DOHH2 (cell line): ENCODE results near the gene PCDHA4.

Source experiments
- H3F3A ChIP-seq: fragments of 200-600 bp; sonication (generic), shearing (Covaris generic); 2 replicates; pipeline ENCODE4 v1.6.0; 2016; ENCODE audit warnings: antibody characterized with exemption, mild to moderate bottlenecking; ENCODE audit not compliant: control insufficient read depth, insufficient read depth
- H3K27ac ChIP-seq: fragments of 200-600 bp; sonication (generic); 2 replicates; pipeline ENCODE4 v1.5.1; 2014; ENCODE audit warnings: low read depth, mild to moderate bottlenecking, low read length, moderate library complexity
- H3K27me3 ChIP-seq: fragments of 200-600 bp; sonication (generic); 2 replicates; pipeline ENCODE4 v1.6.1; 2014; ENCODE audit warnings: mild to moderate bottlenecking, low read length, mixed read lengths; ENCODE audit not compliant: control insufficient read depth
- H3K36me3 ChIP-seq: fragments of 200-600 bp; sonication (generic); 2 replicates; pipeline ENCODE4 v1.6.1; 2014; ENCODE audit warnings: mild to moderate bottlenecking, low read length, moderate library complexity, mixed read lengths; ENCODE audit not compliant: control insufficient read depth
- H3K4me1 ChIP-seq: fragments of 200-600 bp; sonication (generic); 2 replicates; pipeline ENCODE4 v1.6.1; 2014; ENCODE audit warnings: mild to moderate bottlenecking, low read length, mixed read lengths; ENCODE audit not compliant: control insufficient read depth
- H3K4me2 ChIP-seq: fragments of 200-600 bp; sonication (generic); 2 replicates; pipeline ENCODE4 v1.6.0; 2014; ENCODE audit warnings: mild to moderate bottlenecking, low read length, moderate library complexity
- H3K4me3 ChIP-seq: fragments of 200-600 bp; sonication (generic); 2 replicates; pipeline ENCODE4 v1.5.1; 2014; ENCODE audit warnings: mild to moderate bottlenecking, low read length, mixed read lengths
- H3K79me2 ChIP-seq: fragments of 200-600 bp; sonication (generic); 2 replicates; pipeline ENCODE4 v1.6.1; 2014; ENCODE audit warnings: mild to moderate bottlenecking, low read length, mixed read lengths; ENCODE audit not compliant: control insufficient read depth
- H3K9me2 ChIP-seq: fragments of 200-600 bp; sonication (generic); replicated peaks from 2 replicates; pipeline ENCODE4 v1.6.1; 2014; ENCODE audit warnings: mild to moderate bottlenecking, low read length, mixed read lengths; ENCODE audit not compliant: control insufficient read depth
- H3K9me3 ChIP-seq: fragments of 200-600 bp; sonication (generic); 2 replicates; pipeline ENCODE4 v1.6.1; 2014; ENCODE audit warnings: antibody characterized with exemption, low read length, mixed read lengths; ENCODE audit not compliant: control insufficient read depth, insufficient read depth
- H4K20me1 ChIP-seq: fragments of 200-600 bp; sonication (generic); 2 replicates; pipeline ENCODE4 v1.6.0; 2014; ENCODE audit warnings: low read depth, mild to moderate bottlenecking, antibody characterized with exemption, low read length, moderate library complexity; ENCODE audit not compliant: control insufficient read depth, insufficient read depth
- EZH2phosphoT487 ChIP-seq: fragments of 200-600 bp; sonication (generic); IDR thresholded peaks from 2 replicates; pipeline ENCODE4 v1.6.1; 2017; ENCODE audit warnings: borderline replicate concordance, mild to moderate bottlenecking, antibody characterized with exemption, low read length, moderate library complexity, mixed read lengths
- TF ChIP-seq, protein P1 (sequence below): fragments of 200-600 bp; sonication (generic); IDR thresholded peaks from one replicate; pipeline ENCODE4 v1.5.1; 2014; ENCODE audit warnings: antibody characterized with exemption, mild to moderate bottlenecking, low read depth, low read length; ENCODE audit not compliant: poor library complexity, severe bottlenecking

Gene PCDHA4

DNA sequence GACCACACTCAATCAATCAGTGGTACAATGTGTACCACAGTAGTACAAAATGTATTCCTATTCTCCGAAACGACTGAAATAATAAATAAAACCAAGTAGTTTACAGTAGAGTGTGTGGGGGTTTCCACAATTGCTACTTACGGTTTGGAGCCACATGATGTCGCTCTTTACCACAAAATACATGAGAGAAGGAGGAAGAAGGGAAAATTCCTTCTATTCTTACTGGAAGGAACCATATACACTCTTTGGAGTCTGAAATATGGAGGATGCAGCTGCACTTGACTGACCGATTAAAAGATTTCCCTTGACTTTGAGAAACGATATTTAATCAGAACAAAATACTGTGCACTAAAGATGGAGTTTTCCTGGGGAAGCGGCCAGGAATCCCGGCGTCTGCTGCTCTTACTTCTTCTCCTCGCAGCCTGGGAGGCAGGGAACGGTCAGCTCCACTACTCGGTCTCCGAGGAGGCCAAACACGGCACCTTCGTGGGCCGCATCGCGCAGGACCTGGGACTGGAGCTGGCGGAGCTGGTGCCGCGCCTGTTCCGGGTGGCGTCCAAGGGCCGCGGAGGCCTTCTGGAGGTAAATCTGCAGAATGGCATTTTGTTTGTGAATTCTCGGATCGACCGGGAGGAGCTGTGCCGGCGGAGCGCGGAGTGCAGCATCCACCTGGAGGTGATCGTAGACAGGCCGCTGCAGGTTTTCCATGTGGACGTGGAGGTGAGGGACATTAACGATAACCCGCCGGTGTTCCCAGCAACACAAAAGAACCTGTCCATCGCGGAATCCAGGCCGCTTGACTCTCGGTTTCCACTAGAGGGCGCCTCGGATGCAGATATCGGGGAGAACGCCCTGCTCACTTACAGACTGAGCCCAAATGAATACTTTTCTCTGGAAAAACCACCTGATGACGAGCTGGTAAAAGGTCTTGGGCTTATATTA, at the start of gene PCDHA4:
Gene PCDHA4, plus strand, starts transcription at position 235 of the 942 bp plus-strand sequence.
- Histone ChIP-seq H3F3A (no peaks in the 10 kb centered on the region), H3K27ac (no peak within 1 kb of the TSS), H4K20me1 (no peaks in the 10 kb centered on the region), H3K9me3 (no peaks in the 10 kb centered on the region), H3K79me2 (no peaks in the 10 kb centered on the region), H3K4me3 (no peak within 1 kb of the TSS), H3K4me2 (no peak within 1 kb of the TSS), H3K27me3 (no peaks in the 10 kb centered on the region), H3K4me1 (no peaks in the 10 kb centered on the region), H3K9me2 (no peaks in the 10 kb centered on the region), H3K36me3 (no peaks in the 10 kb centered on the region)
- TF ChIP-seq EZH2phosphoT487, result no peak
- TF ChIP-seq, protein P1, sequence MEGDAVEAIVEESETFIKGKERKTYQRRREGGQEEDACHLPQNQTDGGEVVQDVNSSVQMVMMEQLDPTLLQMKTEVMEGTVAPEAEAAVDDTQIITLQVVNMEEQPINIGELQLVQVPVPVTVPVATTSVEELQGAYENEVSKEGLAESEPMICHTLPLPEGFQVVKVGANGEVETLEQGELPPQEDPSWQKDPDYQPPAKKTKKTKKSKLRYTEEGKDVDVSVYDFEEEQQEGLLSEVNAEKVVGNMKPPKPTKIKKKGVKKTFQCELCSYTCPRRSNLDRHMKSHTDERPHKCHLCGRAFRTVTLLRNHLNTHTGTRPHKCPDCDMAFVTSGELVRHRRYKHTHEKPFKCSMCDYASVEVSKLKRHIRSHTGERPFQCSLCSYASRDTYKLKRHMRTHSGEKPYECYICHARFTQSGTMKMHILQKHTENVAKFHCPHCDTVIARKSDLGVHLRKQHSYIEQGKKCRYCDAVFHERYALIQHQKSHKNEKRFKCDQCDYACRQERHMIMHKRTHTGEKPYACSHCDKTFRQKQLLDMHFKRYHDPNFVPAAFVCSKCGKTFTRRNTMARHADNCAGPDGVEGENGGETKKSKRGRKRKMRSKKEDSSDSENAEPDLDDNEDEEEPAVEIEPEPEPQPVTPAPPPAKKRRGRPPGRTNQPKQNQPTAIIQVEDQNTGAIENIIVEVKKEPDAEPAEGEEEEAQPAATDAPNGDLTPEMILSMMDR, result peak; percentile 59

DNA sequence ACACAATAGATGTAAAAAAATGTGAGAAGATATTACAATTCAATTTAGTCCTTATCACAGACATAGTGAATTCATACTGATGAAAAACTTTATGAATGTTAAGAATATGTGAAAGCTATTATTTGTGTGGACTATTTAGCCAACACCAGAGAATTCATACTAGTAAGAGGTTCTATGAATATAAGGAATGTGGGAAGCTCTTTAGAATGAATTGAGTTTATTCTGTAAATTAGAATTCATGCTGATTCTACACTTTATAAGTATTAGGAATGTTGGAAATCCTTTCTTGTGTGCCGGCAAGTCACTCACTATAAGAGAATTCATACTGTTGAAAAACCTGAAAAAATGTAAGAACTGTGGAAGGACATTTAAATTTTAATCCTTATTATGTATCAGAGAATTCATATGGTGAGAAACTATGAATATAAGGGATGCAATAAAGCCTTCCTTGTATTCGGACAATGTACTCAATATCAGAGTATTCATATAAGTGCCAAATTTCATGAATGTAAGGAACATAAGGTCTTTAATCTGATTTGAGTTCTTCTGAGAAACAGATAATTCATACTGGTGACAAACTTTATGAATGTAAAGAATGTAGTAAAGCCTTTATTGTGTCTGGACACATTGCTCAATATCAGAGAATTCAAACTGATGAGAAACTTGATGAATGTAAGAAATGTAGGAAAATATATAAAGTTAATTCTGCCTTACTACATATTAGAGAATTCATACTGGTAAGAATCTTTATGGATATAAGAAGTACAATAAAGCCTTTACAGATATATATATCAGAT, 42.5 kb upstream of the PCDHA4 start:
- Histone ChIP-seq H3K4me2 (no peak overlapping the region), H3K4me3 (no peak overlapping the region), H4K20me1 (no peaks in the 10 kb centered on the region), H3F3A (no peaks in the 10 kb centered on the region), H3K36me3 (no peaks in the 10 kb centered on the region), H3K79me2 (no peaks in the 10 kb centered on the region), H3K27me3 (no peaks in the 10 kb centered on the region), H3K4me1 (no peaks in the 10 kb centered on the region), H3K9me2 (no peaks in the 10 kb centered on the region), H3K9me3 (peaks cover 45% of the 10 kb centered on the region), H3K27ac (no peak overlapping the region)
- no peak for TF ChIP-seq EZH2phosphoT487
- TF ChIP-seq, protein P1, result no peak

DNA sequence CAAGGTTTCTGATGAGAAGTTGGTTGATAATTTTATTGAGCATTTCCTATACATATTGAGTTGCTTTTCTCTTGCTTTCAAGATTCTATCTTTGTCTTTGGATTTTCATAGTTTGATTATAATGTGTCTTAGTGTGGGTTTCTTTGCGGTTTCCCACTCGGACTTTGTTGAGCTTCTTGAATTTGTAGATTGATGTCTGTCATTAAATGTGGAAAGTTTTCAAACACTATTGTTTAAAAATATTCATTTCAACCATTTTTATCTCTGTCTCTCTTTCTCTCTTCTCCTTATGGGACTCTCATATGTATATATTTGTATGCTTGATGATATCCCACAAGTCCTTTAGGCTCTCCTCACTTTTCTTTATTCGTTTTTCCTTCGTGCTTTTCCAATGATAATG, 39.4 kb upstream of the PCDHA4 start:
- Histone ChIP-seq H3K4me1 (no peaks in the 10 kb centered on the region), H3K27ac (no peak overlapping the region), H3K4me2 (no peak overlapping the region), H3K4me3 (no peak overlapping the region), H3F3A (no peaks in the 10 kb centered on the region), H3K9me3 (peaks cover 36% of the 10 kb centered on the region), H3K27me3 (no peaks in the 10 kb centered on the region), H3K79me2 (no peaks in the 10 kb centered on the region), H4K20me1 (no peaks in the 10 kb centered on the region), H3K36me3 (no peaks in the 10 kb centered on the region), H3K9me2 (no peaks in the 10 kb centered on the region)
- TF ChIP-seq EZH2phosphoT487, result no peak
- TF ChIP-seq, protein P1, result no peak
